GM12801 (cell line): ENCODE data around the gene MAP2.

Experiments
- CTCF ChIP-seq: IDR thresholded peaks from one replicate; pipeline ENCODE4 v1.5.1; 2011; ENCODE audit warnings: control low read depth; ENCODE audit not compliant: insufficient read length; ENCODE audit errors: extremely low read depth

Gene MAP2

GRCh38 chr2:209523041-209523740 lies 99.3 kb downstream of the MAP2 start:
- TF ChIP-seq CTCF, result no peak

GRCh38 chr2:209523867-209524266 lies 100.0 kb downstream of the MAP2 start:
- TF ChIP-seq CTCF, result no peak

- no peak for TF ChIP-seq CTCF
Observed at GRCh38 chr2:209525331-209525730, 101.5 kb downstream of the MAP2 start.

GRCh38 chr2:209525834-209526281 lies 102.0 kb downstream of the MAP2 start:
- no peak for TF ChIP-seq CTCF

GRCh38 chr2:209526561-209526960 lies 102.7 kb downstream of the MAP2 start:
- no peak for TF ChIP-seq CTCF

GRCh38 chr2:209529579-209529978 lies 105.7 kb downstream of the MAP2 start:
- no peak for TF ChIP-seq CTCF

GRCh38 chr2:209532321-209532720 lies 108.5 kb downstream of the MAP2 start:
- no peak for TF ChIP-seq CTCF
